CD1c-positive myeloid dendritic cell (primary cell): Measurements from ENCODE around the gene POLR3E.
A peak's percentile ranks its signal among the peaks of the same experiment; 100 is the strongest.
"Not testable (repeated sequence)": the region's sequence is repeated elsewhere in the genome, so short reads cannot be mapped to it uniquely, and the experiment has no call there.

Experiments
- DNase-seq: peaks from one replicate; pipeline ENCODE4 v3.0.0-alpha.2; 2016; ENCODE audit errors: extremely low spot score

The POLR3E gene

DNA sequence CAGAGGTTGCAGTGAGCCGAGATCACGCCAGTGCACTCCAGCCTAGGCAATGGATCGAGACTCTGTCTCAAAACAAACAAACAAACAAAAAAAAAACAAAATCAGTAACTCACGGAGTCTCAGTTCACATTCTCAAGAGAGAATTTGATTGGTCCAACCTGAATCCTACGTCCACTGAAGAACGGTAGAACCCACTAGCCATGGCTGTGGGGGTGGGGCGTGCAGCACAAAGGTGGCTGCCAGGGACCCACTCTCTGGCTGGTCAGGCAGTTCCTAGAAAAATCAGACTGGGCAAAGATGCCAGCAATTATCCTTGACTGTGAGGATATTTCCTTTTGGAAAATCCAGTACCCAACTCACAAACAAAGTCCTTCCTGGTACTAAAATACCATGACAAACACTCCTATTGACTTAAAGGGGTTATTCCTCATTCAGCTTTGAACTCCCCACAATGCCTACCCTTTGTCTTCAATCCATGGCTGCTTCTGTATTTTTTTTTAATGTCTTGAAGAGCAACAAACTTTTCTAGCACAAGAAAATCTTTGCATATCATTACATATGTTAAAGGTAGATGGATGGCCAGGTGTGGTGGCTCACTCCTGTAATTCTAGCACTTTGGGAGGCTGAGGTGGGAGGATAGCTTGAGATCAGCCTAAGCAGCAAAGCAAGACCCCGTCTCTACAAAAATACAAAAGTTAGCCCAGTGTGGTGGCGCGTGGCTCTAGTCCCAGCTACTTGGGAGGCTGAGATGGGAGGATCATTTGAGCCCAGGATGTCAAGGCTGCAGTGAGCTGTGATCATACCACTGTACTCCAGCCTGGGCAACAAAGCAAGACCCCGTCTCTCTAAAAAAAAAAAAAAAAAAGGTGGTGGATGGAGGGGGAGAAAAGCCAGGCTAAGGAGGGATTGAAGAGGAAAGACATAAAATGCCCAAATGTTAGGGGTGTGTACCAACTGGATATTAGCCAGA lies 3.8 kb upstream of the POLR3E start:
- no peak for DNase-seq

DNA sequence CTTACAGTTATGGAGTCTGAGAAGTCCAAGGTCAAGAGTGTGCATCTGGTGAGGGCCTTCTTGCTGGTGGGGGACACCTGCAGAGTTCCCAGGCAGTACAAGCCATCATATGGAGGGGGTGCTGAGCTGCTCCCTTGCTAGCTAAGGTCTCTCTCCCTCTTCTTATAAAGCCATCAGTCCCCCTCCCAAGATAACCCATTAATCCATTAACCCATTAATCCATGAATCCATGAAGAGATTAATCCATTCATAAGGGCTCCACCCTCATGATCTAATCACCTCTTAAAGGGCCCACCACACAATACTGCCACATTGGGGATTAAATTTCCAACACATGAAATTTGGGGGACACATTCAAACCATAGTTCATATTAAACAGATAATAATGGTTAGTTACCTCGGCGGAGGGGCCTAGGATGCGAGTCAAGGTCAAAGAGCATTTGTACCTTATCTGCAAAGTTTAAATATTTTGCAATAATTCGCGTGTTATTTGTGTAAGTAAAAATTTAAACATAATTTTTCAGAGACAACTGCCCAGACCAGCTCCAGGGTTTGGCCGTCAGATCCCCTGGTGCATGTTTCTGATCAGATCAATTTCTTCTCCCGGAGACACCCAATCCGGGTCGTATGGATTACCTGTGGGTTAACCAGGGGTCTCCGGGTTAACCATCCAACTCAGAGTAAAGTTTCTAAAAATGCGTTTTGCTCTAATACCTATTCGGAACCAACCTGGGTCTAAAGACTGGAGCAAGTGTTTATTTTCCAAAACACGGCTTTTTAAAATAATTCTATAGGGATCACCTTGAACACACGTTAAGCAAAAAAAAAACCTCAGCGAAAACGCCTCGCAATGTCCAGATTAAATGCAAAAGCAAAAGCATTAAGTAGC lies 740 bp upstream of the POLR3E start:
- no peak for DNase-seq

DNA sequence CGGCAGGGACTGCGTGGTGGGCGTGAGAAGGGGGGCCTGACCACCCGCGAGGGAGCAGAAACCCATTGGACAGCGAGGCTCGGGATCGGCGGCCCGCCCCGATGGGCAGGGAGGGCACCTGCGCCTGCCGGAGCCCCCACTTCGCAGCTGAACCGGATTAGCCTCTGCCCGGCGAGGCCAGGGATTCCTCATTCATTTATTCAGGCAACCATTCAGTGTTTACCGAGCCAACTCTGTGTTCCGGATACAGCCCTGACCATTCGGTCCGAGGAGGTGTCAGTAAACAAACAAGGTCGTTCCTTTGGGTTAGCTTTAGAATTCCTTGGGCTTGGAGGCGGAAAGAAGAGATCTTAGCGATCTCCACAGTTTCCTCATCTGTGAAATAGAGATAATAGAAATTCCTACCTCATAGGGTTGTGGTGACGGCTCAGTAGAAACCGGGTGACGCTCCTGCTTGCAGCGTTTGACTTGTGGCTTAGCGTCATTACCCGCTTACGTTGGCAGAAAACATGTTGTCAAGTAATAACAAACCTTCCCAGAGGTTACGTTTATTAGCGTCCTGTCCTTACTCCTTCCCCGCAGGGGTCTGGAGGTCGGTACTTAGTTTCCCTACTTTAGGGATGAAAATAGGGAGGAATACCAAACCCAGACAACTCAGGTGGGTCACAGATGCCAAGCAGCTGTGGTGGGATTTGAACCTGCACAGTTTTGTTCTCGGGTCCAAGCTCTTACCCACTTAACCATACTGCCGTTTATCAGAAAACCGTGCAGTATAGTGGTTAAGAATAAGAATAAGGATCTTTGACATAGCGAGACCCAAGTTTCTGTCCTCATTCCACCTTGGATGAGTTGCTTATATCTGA lies 893 bp downstream of the POLR3E start:
- DNase-seq: peak; percentile 87

DNA sequence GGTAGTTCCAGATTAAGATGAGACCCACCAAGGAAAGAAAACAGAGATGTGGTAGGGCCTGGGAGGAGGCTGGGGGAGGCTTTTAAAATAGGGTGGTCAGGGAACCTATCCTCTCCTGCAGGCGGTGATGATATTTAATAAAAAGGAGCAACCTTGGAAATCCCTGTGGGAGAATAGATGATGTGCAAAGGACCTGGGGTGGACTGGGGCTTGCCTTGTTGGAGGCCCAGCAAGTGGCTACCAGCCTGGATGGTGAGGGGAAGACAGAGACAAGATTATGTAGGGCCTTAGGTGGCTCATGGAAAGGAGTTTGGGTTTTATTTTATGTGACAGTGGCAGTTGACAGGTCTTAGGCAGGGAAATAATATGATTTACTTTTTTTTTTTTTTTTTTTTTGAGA lies 1.8 kb downstream of the POLR3E start:
- no peak for DNase-seq

DNA sequence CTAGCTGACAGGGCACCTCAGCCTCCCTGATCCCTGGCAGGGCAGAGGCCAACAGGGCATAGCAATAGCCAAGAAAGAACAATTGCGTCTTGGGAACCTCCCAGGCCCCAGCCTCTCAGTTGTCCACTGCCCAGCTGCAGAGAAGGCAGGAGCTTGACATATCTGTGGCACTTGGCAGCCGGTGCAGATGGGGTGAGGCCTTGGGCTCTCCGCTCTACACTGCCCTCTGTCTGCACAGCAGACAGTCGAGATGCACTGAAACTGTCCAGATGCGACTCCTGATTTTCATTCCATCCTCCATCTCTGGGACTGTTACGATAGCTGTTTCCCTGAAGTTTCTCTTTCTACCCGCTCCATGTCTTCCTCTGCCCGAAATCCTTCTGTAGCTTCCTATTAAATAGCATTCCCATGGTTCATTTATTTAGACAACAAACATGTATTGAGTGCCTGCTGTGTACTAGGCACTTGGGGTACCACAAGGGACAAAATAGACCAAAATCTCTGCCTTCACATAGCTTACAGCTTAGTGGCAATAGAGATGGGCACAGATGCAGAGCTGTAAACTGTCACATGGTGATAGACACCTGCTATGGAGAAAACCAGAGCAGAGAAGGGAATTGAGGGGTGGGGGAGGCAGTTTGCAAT lies 3.3 kb downstream of the POLR3E start:
- peak; percentile 23 for DNase-seq

DNA sequence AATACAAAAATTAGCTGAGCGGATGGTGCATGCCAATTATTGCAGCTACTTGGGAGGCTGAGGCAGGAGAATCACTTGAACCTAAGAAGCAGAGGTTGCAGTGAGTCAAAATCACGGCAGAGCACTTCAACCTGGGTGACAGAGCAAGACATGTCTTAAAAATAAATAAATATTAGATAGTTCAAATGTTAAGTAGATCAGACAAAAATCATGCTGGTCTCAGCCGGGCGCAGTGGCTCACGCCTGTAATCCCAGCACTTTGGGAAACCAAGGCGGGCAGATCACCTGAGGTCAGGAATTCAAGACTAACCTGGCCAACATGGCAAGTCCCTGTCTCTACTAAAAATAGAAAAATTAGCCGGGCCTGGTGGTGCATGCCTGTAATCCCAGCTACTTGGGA lies 4.2 kb downstream of the POLR3E start:
- DNase-seq: not testable (repeated sequence)

DNA sequence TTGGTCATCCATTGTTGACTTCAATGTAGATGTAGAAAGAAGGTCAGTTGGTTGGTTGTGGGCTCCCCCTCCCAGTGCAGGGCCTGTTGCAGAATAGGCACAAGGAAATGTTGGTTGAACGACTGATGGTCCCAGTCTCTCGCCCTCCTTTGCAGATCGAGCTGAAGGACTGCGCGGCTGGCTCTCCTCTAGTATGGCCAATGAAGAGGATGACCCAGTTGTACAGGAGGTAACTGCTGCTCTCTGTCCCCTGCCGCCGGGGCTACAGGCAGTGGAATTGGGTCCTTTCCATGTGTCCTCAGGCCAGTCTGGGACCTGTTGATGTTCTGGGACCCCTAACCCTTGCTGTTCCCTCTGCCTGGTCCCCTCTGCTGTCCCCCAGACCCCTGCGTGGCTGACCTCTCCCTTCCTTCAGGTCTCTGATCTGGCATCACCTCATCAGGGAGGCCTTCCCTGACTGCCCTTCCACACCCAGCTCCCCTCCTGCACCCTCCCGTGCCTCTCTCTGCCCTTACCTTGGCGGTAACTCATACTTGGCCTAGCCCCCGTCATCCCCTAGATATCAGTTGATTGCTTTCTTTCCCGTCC lies 5.7 kb downstream of the POLR3E start:
- no peak for DNase-seq

DNA sequence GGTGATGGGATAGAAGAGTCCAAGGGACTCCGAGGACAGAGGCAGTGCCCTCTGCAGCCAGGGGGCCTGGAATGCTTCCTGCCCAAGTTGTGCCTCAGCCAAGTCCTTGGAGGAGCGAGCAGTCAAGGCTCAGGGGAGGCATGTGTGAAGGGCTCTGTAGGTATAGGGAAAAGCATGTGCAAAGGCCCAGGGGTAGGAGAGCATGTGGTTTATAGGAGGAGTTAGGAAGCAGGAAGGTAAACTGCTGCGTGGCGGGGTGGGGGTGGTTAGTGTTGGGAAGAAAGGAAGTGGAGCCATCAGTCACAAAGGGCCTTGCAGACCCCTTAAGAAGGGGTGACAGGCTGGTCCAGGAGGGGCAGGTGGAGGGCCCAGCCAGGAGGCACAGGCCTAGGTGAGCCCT lies 7.2 kb downstream of the POLR3E start:
- no peak for DNase-seq

DNA sequence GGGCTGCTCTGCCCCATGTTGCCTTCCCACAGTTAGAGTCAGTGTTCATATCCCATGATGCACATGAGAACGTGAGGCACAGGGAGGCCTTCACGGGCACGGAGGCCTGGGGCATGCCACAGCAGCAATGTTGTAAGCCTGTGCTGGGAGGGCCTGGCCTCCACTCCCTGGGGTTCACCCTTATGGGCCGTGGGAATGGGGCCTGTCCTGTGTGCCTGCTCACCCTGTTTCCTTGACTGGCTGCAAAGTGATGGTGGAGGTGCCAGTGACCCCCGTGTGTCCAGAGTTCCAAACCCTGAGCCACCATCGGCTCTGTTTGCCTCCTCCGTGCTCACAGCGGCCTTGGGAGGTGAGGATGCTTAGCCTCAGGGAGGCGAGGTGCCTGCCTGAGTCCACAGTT lies 9.6 kb downstream of the POLR3E start:
- DNase-seq: no peak

DNA sequence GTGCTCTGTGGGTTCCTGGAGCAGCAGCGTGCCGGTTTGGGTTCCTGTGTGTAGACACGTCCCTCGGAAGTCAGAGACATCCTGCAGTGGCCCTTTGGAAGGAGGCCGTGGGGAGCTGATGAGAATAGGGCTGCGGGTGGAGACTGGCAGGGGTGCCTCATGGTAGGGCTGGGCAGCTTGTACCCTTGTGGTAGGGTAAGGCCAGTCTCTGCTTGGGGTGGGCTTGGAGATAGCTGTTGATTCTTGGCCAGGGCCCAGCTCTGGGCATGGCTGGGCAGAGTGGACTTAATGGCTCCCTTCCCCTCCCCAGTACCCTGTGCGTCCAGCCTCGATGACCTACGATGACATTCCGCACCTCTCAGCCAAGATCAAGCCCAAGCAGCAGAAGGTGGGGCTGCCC lies 10.6 kb downstream of the POLR3E start:
- DNase-seq: no peak

DNA sequence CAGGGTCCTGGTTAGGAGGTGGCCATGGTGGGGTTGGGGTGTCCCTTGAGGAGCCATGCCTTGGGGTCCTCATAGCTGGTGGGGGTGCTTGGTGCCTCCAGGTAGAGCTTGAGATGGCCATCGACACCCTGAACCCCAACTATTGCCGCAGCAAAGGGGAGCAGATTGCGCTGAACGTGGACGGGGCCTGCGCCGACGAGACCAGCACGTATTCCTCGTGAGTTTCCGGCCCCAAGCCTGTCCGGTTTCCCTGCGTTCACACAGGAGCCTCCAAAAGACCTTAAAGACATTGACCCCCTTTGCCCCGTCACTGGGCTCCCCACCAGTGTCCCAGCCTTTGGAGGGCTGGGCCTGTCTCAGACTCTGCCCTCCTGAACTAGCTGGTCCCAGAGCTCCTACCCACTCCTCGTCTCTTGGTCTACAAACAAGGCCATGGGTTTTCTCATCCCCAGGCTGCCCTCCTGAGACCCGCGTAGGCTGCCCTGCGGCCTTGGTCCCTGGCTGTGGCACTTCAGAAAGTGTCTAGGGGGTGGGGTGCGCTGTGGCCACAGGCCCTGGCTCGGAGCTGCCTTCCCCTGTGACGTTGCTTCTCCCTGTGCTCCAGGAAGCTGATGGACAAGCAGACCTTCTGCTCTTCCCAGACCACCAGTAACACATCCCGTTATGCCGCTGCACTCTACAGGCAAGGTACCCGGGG lies 11.8 kb downstream of the POLR3E start:
- DNase-seq: no peak

DNA sequence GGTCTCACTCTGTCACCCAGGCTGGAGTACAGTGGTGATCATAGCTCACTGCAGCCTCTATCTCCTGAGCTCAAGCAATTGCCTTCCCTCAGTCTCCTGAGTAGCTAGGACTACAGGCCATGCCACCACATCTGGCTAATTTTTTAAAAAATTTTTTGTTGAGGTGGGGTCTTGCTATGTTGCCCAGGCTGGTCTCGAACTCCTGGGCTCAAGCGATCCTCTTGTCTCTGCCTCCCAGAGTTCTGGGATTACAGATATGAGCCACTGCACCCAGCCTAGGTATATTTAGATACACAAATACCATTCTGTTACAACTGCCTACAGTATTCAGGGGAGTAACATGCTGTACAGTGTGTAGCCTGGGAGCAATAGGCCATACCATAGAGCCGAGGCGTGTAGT lies 14.3 kb downstream of the POLR3E start:
- no peak for DNase-seq

DNA sequence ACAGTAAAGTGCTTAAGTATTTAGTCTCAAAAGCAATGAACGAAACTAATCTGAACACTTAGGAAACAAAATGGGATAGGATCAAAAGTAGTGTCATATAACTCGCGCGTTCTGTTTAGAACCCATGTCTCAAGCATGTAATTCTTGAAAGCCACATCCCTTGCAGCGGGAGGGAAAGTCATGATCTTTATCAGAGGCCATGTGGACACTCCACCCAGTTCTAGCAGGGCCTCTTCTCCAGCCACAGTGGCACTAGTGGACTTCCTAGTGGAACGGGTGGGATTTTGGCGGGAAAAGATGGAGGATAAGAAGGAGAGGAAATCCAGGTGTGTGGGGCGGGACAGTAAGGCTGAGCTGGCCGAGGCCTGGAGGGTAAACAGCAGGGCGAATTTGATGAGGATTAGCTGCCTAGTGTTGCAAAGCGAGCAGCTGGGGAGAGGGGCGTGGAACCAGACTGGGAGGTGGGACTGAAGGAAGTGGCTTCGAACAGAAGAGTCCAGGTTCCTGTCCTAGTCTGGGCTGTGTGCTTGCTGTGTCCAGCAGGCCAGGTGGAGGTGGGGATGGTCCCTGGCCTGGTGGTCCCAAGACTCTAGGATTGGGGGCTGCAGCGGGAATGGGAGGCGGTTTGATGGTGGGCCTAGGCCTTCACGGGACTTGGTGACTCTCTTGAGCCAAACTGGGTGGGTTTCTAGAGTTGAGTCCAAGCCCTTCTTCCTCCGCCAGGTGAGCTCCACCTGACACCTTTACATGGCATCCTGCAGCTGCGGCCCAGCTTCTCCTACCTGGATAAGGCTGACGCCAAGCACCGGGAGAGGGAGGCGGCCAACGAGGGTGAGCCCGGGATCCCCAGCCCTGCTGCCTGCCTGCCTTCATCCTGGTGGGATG lies 15.9 kb downstream of the POLR3E start:
- DNase-seq: no peak

DNA sequence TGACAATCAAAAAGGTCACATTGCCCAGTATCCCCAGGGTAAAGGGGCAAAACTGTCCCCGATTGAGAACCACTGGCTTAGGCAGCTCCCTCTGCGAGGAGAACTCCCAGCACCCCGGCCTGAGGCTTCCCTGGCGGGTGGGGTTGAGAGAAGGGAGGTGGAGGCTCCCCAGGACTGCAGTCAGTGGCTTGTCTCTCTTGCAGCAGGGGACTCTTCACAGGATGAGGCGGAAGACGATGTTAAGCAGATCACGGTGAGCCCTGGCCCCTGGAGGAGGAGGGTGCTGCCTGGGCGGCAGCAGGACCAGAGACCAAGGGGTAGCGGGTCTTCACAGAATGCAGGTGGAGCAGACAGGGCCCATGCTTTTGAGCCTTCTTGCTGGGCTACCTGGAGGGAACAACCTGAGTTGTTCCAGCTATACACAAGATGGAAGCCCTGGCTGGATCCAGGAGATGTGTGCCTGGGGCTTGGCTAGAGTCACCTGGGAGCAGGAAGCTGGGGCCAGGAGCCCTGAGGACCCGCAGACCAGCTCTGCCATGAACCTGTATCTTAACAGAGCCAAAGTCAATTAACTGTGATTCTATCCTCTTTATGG lies 16.8 kb downstream of the POLR3E start:
- no peak for DNase-seq

DNA sequence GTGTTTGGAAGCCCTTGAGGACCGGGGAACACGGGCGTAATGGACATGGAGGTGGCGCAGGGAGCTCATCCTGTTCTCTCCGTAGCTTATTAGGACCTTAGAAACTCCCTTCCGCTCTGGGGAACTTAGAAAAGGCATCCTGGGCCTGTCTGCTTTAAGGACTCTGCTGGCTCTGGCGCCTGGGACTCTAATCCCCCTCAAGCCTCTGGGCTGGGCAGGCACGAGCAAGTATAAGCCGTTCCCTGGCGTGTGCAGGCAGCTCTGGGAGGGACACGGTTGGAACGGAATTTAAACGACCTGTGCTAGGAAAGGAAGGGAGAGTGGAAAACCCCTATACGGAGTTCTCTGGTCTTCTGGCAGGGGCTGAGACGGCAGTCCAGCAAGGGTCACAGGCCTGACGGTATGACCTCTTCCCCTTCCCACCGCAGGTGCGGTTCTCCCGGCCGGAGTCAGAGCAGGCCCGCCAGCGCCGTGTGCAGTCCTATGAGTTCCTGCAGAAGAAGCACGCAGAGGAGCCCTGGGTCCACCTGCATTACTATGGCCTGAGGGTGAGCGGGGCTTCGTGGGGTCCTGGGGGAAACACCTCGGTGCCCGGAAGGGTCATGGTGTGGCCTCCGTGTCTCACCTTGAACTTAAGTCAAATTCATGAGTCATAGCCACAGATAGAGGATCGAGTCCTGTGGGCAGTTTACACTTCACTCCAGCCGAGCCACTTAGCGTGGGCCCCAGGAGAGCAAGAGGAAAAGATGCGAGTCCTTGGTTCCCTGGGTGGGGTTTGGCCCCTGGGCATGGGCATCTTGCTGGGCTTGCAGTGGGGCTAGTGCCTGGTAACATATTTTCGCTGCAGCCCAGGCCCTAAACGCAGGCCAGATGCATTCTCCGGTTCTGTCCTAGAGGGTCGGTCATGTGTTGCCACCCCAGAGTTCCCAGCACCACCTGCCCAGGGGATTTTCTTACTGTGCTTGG lies 17.7 kb downstream of the POLR3E start:
- no peak for DNase-seq

DNA sequence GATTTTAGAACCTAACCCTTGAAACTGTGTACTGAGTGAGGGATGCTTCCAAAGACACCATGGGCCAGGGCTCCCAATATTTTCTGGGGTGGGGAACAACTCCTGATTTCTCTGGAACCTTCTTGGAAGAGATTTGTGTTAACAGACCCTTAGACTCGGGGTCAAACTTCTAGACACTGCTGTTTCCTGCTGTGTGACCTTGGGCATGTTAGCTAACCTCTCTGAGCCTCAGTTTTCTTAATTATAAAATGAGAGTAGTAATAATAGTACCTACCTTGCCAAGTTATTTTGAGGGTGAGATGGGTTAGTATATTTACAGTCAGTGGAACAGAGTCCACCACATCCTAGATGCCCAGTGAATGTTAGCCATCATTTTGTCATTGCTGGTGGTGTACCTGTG lies 18.8 kb downstream of the POLR3E start:
- no peak for DNase-seq

DNA sequence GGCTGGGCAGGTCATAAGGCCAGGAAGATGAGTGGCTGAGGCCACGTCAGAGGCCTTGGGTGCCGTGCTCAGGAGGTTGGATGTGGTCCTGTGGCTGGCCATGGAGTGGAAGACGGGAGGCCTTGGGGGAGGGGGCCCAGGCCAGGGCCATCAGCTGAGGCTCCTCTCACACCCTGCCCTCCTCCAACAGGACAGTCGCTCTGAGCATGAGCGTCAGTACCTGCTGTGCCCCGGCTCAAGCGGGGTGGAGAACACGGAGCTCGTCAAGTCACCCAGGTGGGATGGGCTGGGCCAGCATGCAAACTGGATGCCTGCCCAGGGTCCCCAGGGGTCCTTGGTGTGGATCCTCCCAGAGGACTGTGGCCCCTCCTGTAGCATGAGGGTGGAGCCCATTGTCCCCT lies 19.2 kb downstream of the POLR3E start:
- DNase-seq: no peak
